GM18867 (cell line): ENCODE results near the gene MALT1.

Experiments used
- ATAC-seq: cut with Tn5 transposase; IDR thresholded peaks from one replicate; pipeline ENCODE4 v1.9.1; 2021; ENCODE audit warnings: mild to moderate bottlenecking, moderate library complexity; ENCODE audit not compliant: unreplicated experiment

The MALT1 gene

GRCh38 chr18:58682429-58683069 lies 11.3 kb downstream of the MALT1 start:
- no peak for ATAC-seq

GRCh38 chr18:58687871-58688308 lies 16.6 kb downstream of the MALT1 start:
- peak; percentile 65 for ATAC-seq

- no peak for ATAC-seq
Observed at GRCh38 chr18:58690259-58690658, 19.0 kb downstream of the MALT1 start.

GRCh38 chr18:58691256-58691655 lies 20.0 kb downstream of the MALT1 start:
- no peak for ATAC-seq

GRCh38 chr18:58692422-58693185 lies 21.3 kb downstream of the MALT1 start:
- no peak for ATAC-seq

GRCh38 chr18:58694221-58694620 lies 23.0 kb downstream of the MALT1 start:
- ATAC-seq, result no peak

- no peak for ATAC-seq
Observed at GRCh38 chr18:58694720-58695468, 23.6 kb downstream of the MALT1 start.

- no peak for ATAC-seq
Observed at GRCh38 chr18:58695772-58696171, 24.5 kb downstream of the MALT1 start.

GRCh38 chr18:58697146-58697545 lies 25.9 kb downstream of the MALT1 start:
- no peak for ATAC-seq

GRCh38 chr18:58698701-58699193 lies 27.5 kb downstream of the MALT1 start:
- no peak for ATAC-seq

GRCh38 chr18:58699551-58699950 lies 28.3 kb downstream of the MALT1 start:
- no peak for ATAC-seq

GRCh38 chr18:58700209-58700608 lies 28.9 kb downstream of the MALT1 start:
- ATAC-seq, result no peak

- no peak for ATAC-seq
Observed at GRCh38 chr18:58712930-58713329, 41.7 kb downstream of the MALT1 start.

- no peak for ATAC-seq
Observed at GRCh38 chr18:58714259-58714658, 43.0 kb downstream of the MALT1 start.

GRCh38 chr18:58714821-58715220 lies 43.6 kb downstream of the MALT1 start:
- ATAC-seq, result no peak

- no peak for ATAC-seq
Observed at GRCh38 chr18:58715540-58715939, 44.3 kb downstream of the MALT1 start.

- ATAC-seq, result peak; percentile 62
Observed at GRCh38 chr18:58716060-58716756, 44.9 kb downstream of the MALT1 start.

- ATAC-seq, result no peak
Observed at GRCh38 chr18:58721566-58722239, 50.4 kb downstream of the MALT1 start.

- no peak for ATAC-seq
Observed at GRCh38 chr18:58723810-58724602, 52.7 kb downstream of the MALT1 start.

GRCh38 chr18:58726671-58727070 lies 55.4 kb downstream of the MALT1 start:
- no peak for ATAC-seq
